Cerebellar cortex (tissue), 1 donor: ENCODE results near the gene AKAP17A.
"Not testable (repeated sequence)": the region's sequence is repeated elsewhere in the genome, so short reads cannot be mapped to it uniquely, and the experiment has no call there.

Experiments used
- DNase-seq: peaks from one replicate; pipeline ENCODE4 v3.0.0-alpha.2; 2015; ENCODE audit warnings: low spot score

The AKAP17A gene

GRCh38 chrX:1602299-1602698, 10.9 kb downstream of the AKAP17A start:
- DNase-seq, result no peak

GRCh38 chrX:1606496-1606895, 15.1 kb downstream of the AKAP17A start:
- no peak for DNase-seq

GRCh38 chrX:1609311-1609710, 17.9 kb downstream of the AKAP17A start:
- DNase-seq, result no peak

GRCh38 chrX:1609762-1610161, 18.4 kb downstream of the AKAP17A start:
- no peak for DNase-seq

GRCh38 chrX:1610166-1610565, 18.8 kb downstream of the AKAP17A start:
- no peak for DNase-seq

GRCh38 chrX:1610736-1611135, 19.3 kb downstream of the AKAP17A start:
- DNase-seq, result no peak

GRCh38 chrX:1612641-1613286, 21.4 kb downstream of the AKAP17A start:
- no peak for DNase-seq

- DNase-seq, result no peak
Measured at GRCh38 chrX:1614927-1615326, 23.5 kb downstream of the AKAP17A start, which contains the start of gene ASMT. Gene ASMT (plus strand): TSS chrX:1615059. CDS start chrX:1615200, 141 bp downstream.

GRCh38 chrX:1618689-1619088, 27.3 kb downstream of the AKAP17A start:
- no peak for DNase-seq

- no peak for DNase-seq
Measured at GRCh38 chrX:1623691-1624090, 32.3 kb downstream of the AKAP17A start.

- DNase-seq, result not testable (repeated sequence)
Measured at GRCh38 chrX:1624158-1624860, 32.9 kb downstream of the AKAP17A start.

- not testable (repeated sequence) for DNase-seq
Measured at GRCh38 chrX:1624861-1625215, 33.4 kb downstream of the AKAP17A start.

- no peak for DNase-seq
Measured at GRCh38 chrX:1629244-1629643, 37.8 kb downstream of the AKAP17A start.

GRCh38 chrX:1646009-1646408, 54.6 kb downstream of the AKAP17A start:
- no peak for DNase-seq

GRCh38 chrX:1649621-1650020, 58.2 kb downstream of the AKAP17A start:
- DNase-seq, result no peak
